Spleen (tissue), 11 donors: ENCODE measurements around the gene PRKCB. TPM values are rescaled to one million over a fixed set of nuclear protein-coding genes. Genes with fewer than 3 reads are reported as not detected.
"Not testable (repeated sequence)": the region's sequence is repeated elsewhere in the genome, so short reads cannot be mapped to it uniquely, and the experiment has no call there.

Source experiments
- DNase-seq: peaks from one replicate; pipeline ENCODE4 v3.0.0-alpha.2; 2020
- H3K27ac ChIP-seq, 8 donors: fragments of 200-600 bp; sonication (generic) in 7 of 8; 1 replicate in 4 of 8; 2 replicates in 4 of 8; pipeline versions ENCODE4 v1.5.0 to v1.8.0; 2016 to 2021; ENCODE audit warnings: inconsistent platforms in 4 of 8, mild to moderate bottlenecking in 4 of 8, moderate library complexity in 1 of 8
- H3K27me3 ChIP-seq, 7 donors: fragments of 200-600 bp; sonication (generic) in 6 of 7; replicated peaks in 1 of 7; 1 replicate in 4 of 7; 2 replicates in 3 of 7; pipeline versions ENCODE4 v1.5.0 to v1.8.0; 2016 to 2021; ENCODE audit warnings: inconsistent platforms in 3 of 7, mild to moderate bottlenecking in 1 of 7
- H3K36me3 ChIP-seq, 6 donors: fragments of 200-600 bp; sonication (generic) in 5 of 6; 1 replicate in 4 of 6; 2 replicates in 2 of 6; pipeline versions ENCODE4 v1.5.0 to v1.8.0; 2016 to 2021; ENCODE audit warnings: inconsistent platforms in 2 of 6
- H3K4me1 ChIP-seq, 6 donors: fragments of 200-600 bp; sonication (generic) in 5 of 6; 1 replicate in 3 of 6; 2 replicates in 3 of 6; pipeline versions ENCODE4 v1.5.0 to v1.8.0; 2016 to 2021; ENCODE audit warnings: inconsistent platforms in 3 of 6
- H3K4me3 ChIP-seq, 8 donors: fragments of 200-600 bp; sonication (generic) in 7 of 8; 1 replicate in 4 of 8; 2 replicates in 4 of 8; pipeline versions ENCODE4 v1.5.0 to v1.8.0; 2016 to 2021; ENCODE audit warnings: inconsistent platforms in 4 of 8, mild to moderate bottlenecking in 4 of 8, moderate library complexity in 2 of 8
- H3K9me3 ChIP-seq, 8 donors: fragments of 200-600 bp; sonication (generic) in 7 of 8; 1 replicate in 4 of 8; 2 replicates in 4 of 8; pipeline versions ENCODE4 v1.5.0 to v1.8.0; 2016 to 2021; ENCODE audit warnings: inconsistent platforms in 4 of 8
- CTCF ChIP-seq, 11 experiments: fragments of 200-600 bp in 7 of 11; fragments of 450-650 bp in 4 of 11; sonication (generic) in 4 of 11; IDR thresholded peaks in 8 of 11; conservative IDR thresholded peaks in 3 of 11; 1 replicate in 7 of 11; 2 replicates in 4 of 11; pipeline versions ENCODE4 v1.4.0 to v1.8.0; 2016 to 2021; ENCODE audit warnings: antibody characterized with exemption in 11 of 11, inconsistent platforms in 4 of 11, mild to moderate bottlenecking in 1 of 11
- POLR2A ChIP-seq, 3 donors: fragments of 450-650 bp; IDR thresholded peaks; one replicate each; pipeline ENCODE4 v1.5.1; 2017; ENCODE audit warnings: antibody characterized with exemption in 3 of 3, mild to moderate bottlenecking in 1 of 3
- POLR2AphosphoS5 ChIP-seq, 3 donors: sonication (generic); formaldehyde crosslinking; IDR thresholded peaks; one replicate each; pipeline ENCODE4 v1.5.1; 2017; ENCODE audit warnings: antibody characterized with exemption in 3 of 3
- WGBS, 5 donors: extraction: QIAGEN DNeasy Blood & Tissue Kit in 3 of 5; methylation state at CpG; one replicate each; pipeline versions ENCODE4 v1.1.5 to v1.1.7; 2013 to 2018; 5-methylcytosine and 5-hydroxymethylcytosine counted together
- intact Hi-C: fragments of 100-400 bp; cut with DNase I; formaldehyde crosslinking; loops from one replicate; pipeline ENCODE4 v1.15.0; 2023; ENCODE audit warnings: low total_unique reads
- polyA plus RNA-seq, 3 donors: library from polyadenylated mRNA; stranded (reverse); fragments of 200-250 nt; gene quantifications; one replicate each; pipeline ENCODE4 v1.2.1, GENCODE V29; 2013
- total RNA-seq, 7 donors: library from RNA; depleted of rRNA in 3 of 7; stranded (reverse); fragments of >200 nt in 3 of 7; fragmentation: NEBNext Ultra II Directional in 4 of 7; extraction: Animal tissue kit (Norgen Biotek cat#: 25700) in 4 of 7; gene quantifications; one replicate each; pipeline versions ENCODE4 v1.1.0 to v1.2.1, GENCODE V29; 2016 to 2021
- donor health status: healthy with polysubstance abuse.
- donor health status: DM: no; HTN: no; CAD: no; lungs with moderate emphysema.
- donor health status: DM: no; HTN: no; CAD: no.
- donor health status: Bipolar disorder and iron deficiency.
- donor health status: healthy.
- donor health status: DM: no; HTN: no; CAD: no.
- donor health status: DM: yes; HTN: yes; CAD: no.

The PRKCB gene
- total and polyA plus RNA-seq, 10 donors, result 33.8 to 284 (median 182) TPM

- Histone ChIP-seq H3K4me3 (no peak overlapping the region), H3K4me1 (no peaks in the 10 kb centered on the region), H3K36me3 (no peaks in the 10 kb centered on the region), H3K27ac (no peak overlapping the region), H3K9me3 (peaks cover 0 to 7% (median 0%) of the 10 kb centered on the region in 8 donors), H3K27me3 (peaks cover 0 to 8% (median 0%) of the 10 kb centered on the region in 7 donors)
- intact Hi-C loops, result no loop called here
- whole genome bisulfite sequencing, 5 donors, result 83 to 93% (median 91%) methylated on average over 7 of the region's 7 CpGs
- TF ChIP-seq POLR2AphosphoS5 (IDR thresholded peaks at IDR 0.05) (no peak), POLR2A (IDR thresholded peaks at IDR 0.05) (no peak), CTCF (IDR thresholded peaks at IDR 0.05 in 8 of 11, conservative IDR thresholded peaks at IDR 0.05 in 3 of 11) (no peak)
- no peak for DNase-seq
These were observed 392.7 kb downstream of the PRKCB start for GRCh38 chr16:24228514-24228913.

GRCh38 chr16:24232936-24233335 is 397.2 kb downstream of the PRKCB start:
- Histone ChIP-seq H3K4me1 (no peaks in the 10 kb centered on the region), H3K4me3 (no peak overlapping the region), H3K27ac (no peak overlapping the region), H3K9me3 (peaks cover 0 to 15% (median 10%) of the 10 kb centered on the region in 8 donors), H3K36me3 (no peaks in the 10 kb centered on the region), H3K27me3 (peaks cover 0 to 13% (median 0%) of the 10 kb centered on the region in 7 donors)
- no peak for DNase-seq
- WGBS, 5 donors, result 90 to 97% (median 95%) methylated on average over 2 of the region's 2 CpGs
- no peak for TF ChIP-seq CTCF (IDR thresholded peaks at IDR 0.05 in 8 of 11, conservative IDR thresholded peaks at IDR 0.05 in 3 of 11)
- TF ChIP-seq POLR2A (IDR thresholded peaks at IDR 0.05), result no peak
- TF ChIP-seq POLR2AphosphoS5 (IDR thresholded peaks at IDR 0.05), result no peak
- intact Hi-C loops, result no loop called here

GRCh38 chr16:24234737-24235136 is 399.0 kb downstream of the PRKCB start:
- Histone ChIP-seq H3K36me3 (no peaks in the 10 kb centered on the region), H3K9me3 (peaks cover 0 to 32% (median 21%) of the 10 kb centered on the region in 8 donors), H3K27me3 (peaks cover 0 to 13% (median 0%) of the 10 kb centered on the region in 7 donors), H3K4me1 (no peaks in the 10 kb centered on the region), H3K4me3 (no peak overlapping the region), H3K27ac (no peak overlapping the region)
- TF ChIP-seq POLR2A (IDR thresholded peaks at IDR 0.05) (no peak), POLR2AphosphoS5 (IDR thresholded peaks at IDR 0.05) (no peak), CTCF (IDR thresholded peaks at IDR 0.05 in 8 of 11, conservative IDR thresholded peaks at IDR 0.05 in 3 of 11) (no peak)
- DNase-seq, result no peak
- WGBS, 5 donors, result 72 to 84% (median 78%) methylated on average over 5 of the region's 5 CpGs
- intact Hi-C loops, result no loop called here

- peaks cover 0 to 13% (median 0%) of the 10 kb centered on the region in 7 donors for H3K27me3 ChIP-seq
- 57 to 75% (median 62%) methylated on average over 2 of the region's 2 CpGs for WGBS, 5 donors
- intact Hi-C loops, result no loop called here
These were observed 400.0 kb downstream of the PRKCB start for GRCh38 chr16:24235806-24236205.

GRCh38 chr16:24238846-24239245 is 403.1 kb downstream of the PRKCB start:
- H3K27ac ChIP-seq, intact Hi-C loops, DNase-seq, H3K4me3 ChIP-seq, H3K4me1 ChIP-seq, H3K36me3 ChIP-seq: not testable (repeated sequence)
- WGBS, 5 donors, result 59 to 85% (median 73%) methylated on average over 2 of the region's 2 CpGs
- Histone ChIP-seq H3K9me3 (peaks cover 0 to 32% (median 21%) of the 10 kb centered on the region in 8 donors), H3K27me3 (peaks cover 0 to 15% (median 0%) of the 10 kb centered on the region in 7 donors)

More at GRCh38 chr16:24235806-24236205, 400.0 kb downstream of the PRKCB start:
- Histone ChIP-seq H3K36me3 (no peaks in the 10 kb centered on the region), H3K4me1 (no peaks in the 10 kb centered on the region), H3K9me3 (peaks cover 0 to 32% (median 21%) of the 10 kb centered on the region in 8 donors), H3K27ac (no peak overlapping the region), H3K4me3 (no peak overlapping the region)
- DNase-seq, result no peak
- TF ChIP-seq POLR2AphosphoS5 (IDR thresholded peaks at IDR 0.05), result no peak
- no peak for TF ChIP-seq CTCF (IDR thresholded peaks at IDR 0.05 in 8 of 11, conservative IDR thresholded peaks at IDR 0.05 in 3 of 11)
- no peak for TF ChIP-seq POLR2A (IDR thresholded peaks at IDR 0.05)
